Kidney (tissue), 14 donors: ENCODE data around the gene SAG. TPM values are rescaled to one million over a fixed set of nuclear protein-coding genes. Genes with fewer than 3 reads are reported as not detected.

Experiments
- DNase-seq, 5 donors: peaks; one replicate each; pipeline ENCODE4 v3.0.0-alpha.2; 2013 to 2020
- FAIRE-seq: peaks from 2 replicates; lab custom pipeline; 2012; peaks lifted over from hg19 to GRCh38; lab: Jason Lieb, UNC
- H3K27ac ChIP-seq, 2 donors: one replicate each; pipeline ENCODE4 v1.7.0; 2013; ENCODE audit warnings: low read depth in 2 of 2, low read length in 2 of 2, inconsistent platforms in 1 of 2
- H3K27me3 ChIP-seq: one replicate; pipeline ENCODE4 v1.7.1; 2013; ENCODE audit warnings: low read length, inconsistent platforms; ENCODE audit not compliant: control insufficient read depth, insufficient read depth
- H3K36me3 ChIP-seq, 3 donors: one replicate each; pipeline versions ENCODE4 v1.7.0 to v1.7.1; 2013; ENCODE audit warnings: low read length in 3 of 3, control low read depth in 1 of 3, inconsistent platforms in 1 of 3; ENCODE audit not compliant: insufficient read depth in 3 of 3, control insufficient read depth in 2 of 3
- H3K4me1 ChIP-seq, 3 donors: one replicate each; pipeline versions ENCODE4 v1.7.0 to v1.7.1; 2013; ENCODE audit warnings: low read length in 3 of 3, inconsistent platforms in 1 of 3, low read depth in 1 of 3; ENCODE audit not compliant: control insufficient read depth in 2 of 3, insufficient read depth in 2 of 3
- H3K4me3 ChIP-seq, 3 donors: one replicate each; pipeline versions ENCODE4 v1.7.0 to v1.8.1; 2013; ENCODE audit warnings: low read length in 3 of 3, control low read depth in 1 of 3, inconsistent platforms in 1 of 3
- H3K9ac ChIP-seq, 3 donors: one replicate each; pipeline versions ENCODE4 v1.7.0 to v1.7.1; 2013; ENCODE audit warnings: low read length in 3 of 3, control low read depth in 1 of 3, inconsistent platforms in 1 of 3
- H3K9me3 ChIP-seq, 3 donors: one replicate each; pipeline versions ENCODE4 v1.7.0 to v1.7.1; 2013; ENCODE audit warnings: low read length in 3 of 3, control low read depth in 1 of 3, inconsistent platforms in 1 of 3; ENCODE audit not compliant: control insufficient read depth in 2 of 3, insufficient read depth in 1 of 3
- intact Hi-C: fragments of 100-400 bp; cut with DNase I; formaldehyde crosslinking; loops from one replicate; pipeline ENCODE4 v1.11.1; 2022
- polyA plus RNA-seq: library from polyadenylated mRNA; stranded (reverse); fragments of 350-450 nt; fragmentation: Illumina TruSeq; extraction: RNeasy Lipid Tissue Mini Kit (QIAGEN cat#74804); gene quantifications from one replicate; pipeline ENCODE4 v1.2.3, GENCODE V29; 2014; ENCODE audit warnings: low read depth, low replicate concordance; ENCODE audit not compliant: insufficient read depth
- total RNA-seq: library from RNA; stranded (reverse); fragmentation: NEBNext Ultra II Directional; extraction: Animal tissue kit (Norgen Biotek cat#: 25700); gene quantifications from one replicate; pipeline ENCODE4 v1.2.1, GENCODE V29; 2021
- TF ChIP-seq, protein P1 (sequence below): IDR thresholded peaks from 3 replicates; pipeline ENCODE4 v1.5.1; 2012; ENCODE audit warnings: mild to moderate bottlenecking, moderate library complexity, borderline replicate concordance; ENCODE audit not compliant: insufficient read depth; ENCODE audit errors: extremely low read depth
- donor health status: control.
- donor health status: control.
- donor health status: control.
- donor health status: control.
- donor health status: control.
- donor health status: DM: yes; HTN: yes; CAD: no.
- donor health status: Normal renal cell carcinoma (clear cell type).

SAG gene
- total and polyA plus RNA-seq, 2 donors from 2014 or later, result not detected

DNA sequence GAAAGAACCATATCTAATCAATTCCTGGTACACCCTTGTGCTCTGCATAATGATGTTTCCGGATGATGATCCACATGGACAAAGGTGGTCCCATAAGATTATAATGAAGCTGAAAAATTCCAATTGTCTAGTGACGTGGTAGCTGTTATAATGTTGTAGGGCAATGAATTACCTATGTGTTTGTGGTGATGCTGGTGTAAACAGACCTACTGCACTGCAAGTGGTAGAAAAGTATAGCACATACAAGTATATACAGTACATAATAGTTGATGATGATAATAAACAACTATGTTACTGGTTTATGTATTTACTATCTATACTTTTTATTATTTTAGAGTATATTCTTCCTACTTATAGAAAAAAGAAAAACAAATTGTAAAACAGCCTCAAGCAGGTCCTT, 55.1 kb downstream of the SAG start:
- Histone ChIP-seq H3K9ac (no peak overlapping the region), H3K4me3 (no peak overlapping the region), H3K27me3 (no peaks in the 10 kb centered on the region), H3K9me3 (peaks cover 0 to 3% (median 0%) of the 10 kb centered on the region in 3 donors), H3K36me3 (no peaks in the 10 kb centered on the region), H3K4me1 (no peaks in the 10 kb centered on the region), H3K27ac (no peak overlapping the region)
- intact Hi-C loops, result no loop called here
- DNase-seq, result no peak
- no peak for FAIRE-seq
- TF ChIP-seq, protein P1, sequence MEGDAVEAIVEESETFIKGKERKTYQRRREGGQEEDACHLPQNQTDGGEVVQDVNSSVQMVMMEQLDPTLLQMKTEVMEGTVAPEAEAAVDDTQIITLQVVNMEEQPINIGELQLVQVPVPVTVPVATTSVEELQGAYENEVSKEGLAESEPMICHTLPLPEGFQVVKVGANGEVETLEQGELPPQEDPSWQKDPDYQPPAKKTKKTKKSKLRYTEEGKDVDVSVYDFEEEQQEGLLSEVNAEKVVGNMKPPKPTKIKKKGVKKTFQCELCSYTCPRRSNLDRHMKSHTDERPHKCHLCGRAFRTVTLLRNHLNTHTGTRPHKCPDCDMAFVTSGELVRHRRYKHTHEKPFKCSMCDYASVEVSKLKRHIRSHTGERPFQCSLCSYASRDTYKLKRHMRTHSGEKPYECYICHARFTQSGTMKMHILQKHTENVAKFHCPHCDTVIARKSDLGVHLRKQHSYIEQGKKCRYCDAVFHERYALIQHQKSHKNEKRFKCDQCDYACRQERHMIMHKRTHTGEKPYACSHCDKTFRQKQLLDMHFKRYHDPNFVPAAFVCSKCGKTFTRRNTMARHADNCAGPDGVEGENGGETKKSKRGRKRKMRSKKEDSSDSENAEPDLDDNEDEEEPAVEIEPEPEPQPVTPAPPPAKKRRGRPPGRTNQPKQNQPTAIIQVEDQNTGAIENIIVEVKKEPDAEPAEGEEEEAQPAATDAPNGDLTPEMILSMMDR, result no peak

DNA sequence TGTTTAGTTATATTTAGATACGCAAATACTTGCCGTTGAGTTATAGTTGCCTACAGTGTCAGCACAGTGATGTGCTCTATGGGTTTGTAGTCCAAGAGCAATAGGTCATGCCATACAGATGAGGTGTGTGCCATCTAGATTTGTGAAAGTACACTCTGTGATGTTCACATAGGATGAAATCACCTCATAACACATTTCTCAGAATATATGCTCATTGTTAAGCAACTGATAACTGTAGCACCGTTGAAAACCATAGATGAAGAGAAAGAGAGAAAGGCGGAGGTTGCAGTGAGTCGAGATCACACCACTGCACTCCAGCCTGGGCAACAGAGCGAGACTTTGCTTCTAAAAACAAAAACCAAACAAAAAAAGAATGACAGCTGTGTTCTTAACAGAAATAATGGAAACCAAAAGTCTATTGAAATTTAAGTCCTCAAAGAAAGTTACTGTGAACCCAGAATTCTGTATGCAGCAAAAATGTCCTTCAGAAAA, 56.2 kb downstream of the SAG start:
- Histone ChIP-seq H3K9ac (no peak overlapping the region), H3K4me1 (no peaks in the 10 kb centered on the region), H3K9me3 (peaks cover 0 to 3% (median 0%) of the 10 kb centered on the region in 3 donors), H3K27ac (no peak overlapping the region), H3K36me3 (no peaks in the 10 kb centered on the region), H3K27me3 (no peaks in the 10 kb centered on the region), H3K4me3 (no peak overlapping the region)
- TF ChIP-seq, protein P1, result no peak
- no peak for FAIRE-seq
- intact Hi-C loops, result no loop called here
- no peak for DNase-seq

DNA sequence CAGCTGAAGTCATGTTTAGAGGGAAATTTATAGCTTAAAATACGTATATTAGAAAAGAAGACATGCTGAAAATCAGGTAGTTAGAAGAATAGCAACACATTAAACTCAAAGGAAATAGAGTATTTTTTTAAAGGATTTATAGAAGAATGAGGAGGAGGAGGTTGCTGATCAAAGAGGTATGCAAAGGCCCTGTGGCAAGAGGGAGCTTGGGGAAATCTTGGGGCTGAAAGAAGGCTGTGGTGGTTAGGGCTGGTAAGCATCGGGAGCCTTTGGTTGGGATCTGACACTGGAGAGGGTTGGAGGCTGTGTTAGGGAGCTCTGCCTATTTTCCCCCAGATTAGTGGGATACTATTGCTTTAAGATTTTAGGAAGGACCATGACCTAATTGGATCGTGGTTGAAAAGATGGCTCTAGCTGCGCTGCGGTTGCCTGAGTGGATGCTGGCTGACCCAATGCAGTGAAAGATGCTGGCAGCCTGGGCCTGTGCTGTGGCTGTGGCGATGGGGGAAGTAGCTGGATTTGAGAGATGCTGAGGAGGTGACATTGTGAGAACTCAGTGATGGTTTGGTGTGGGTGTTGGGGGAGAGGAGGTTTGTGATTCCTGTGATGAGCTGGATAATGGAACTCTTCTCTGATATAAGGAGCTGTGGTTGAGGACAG, 58.4 kb downstream of the SAG start:
- no peak overlapping the region for H3K9ac ChIP-seq
- no peaks in the 10 kb centered on the region for H3K4me1 ChIP-seq
- DNase-seq, result no peak
- FAIRE-seq, result no peak
- H3K27ac ChIP-seq, result no peak overlapping the region
- H3K27me3 ChIP-seq, result no peaks in the 10 kb centered on the region
- no peaks in the 10 kb centered on the region for H3K36me3 ChIP-seq
- intact Hi-C loops, result no loop called here
- no peak overlapping the region for H3K4me3 ChIP-seq
- TF ChIP-seq, protein P1, result no peak
- H3K9me3 ChIP-seq, result peaks cover 0 to 3% (median 0%) of the 10 kb centered on the region in 3 donors
